Measurements from ENCODE around the gene ABCC1.

Gene ABCC1

GRCh38 chr16:16017812-16018211 is 68.4 kb downstream of the ABCC1 start:
- Histone ChIP-seq H3K9me2 (replicated peaks; ENCODE audit: low read depth, low read length) (no peaks in the 10 kb centered on the region), H3K9me3 (ENCODE audit: insufficient read depth, low read depth, low read length) (no peaks in the 10 kb centered on the region), H3K4me2 (ENCODE audit: low read depth, low read length, poor library complexity, severe bottlenecking) (no peak overlapping the region), H3K4me1 (ENCODE audit: insufficient read depth, low read length, poor library complexity, severe bottlenecking) (no peaks in the 10 kb centered on the region), H3F3A (ENCODE audit: low read depth) (no peaks in the 10 kb centered on the region), H3K9ac (ENCODE audit: low read depth, low read length, poor library complexity, severe bottlenecking) (no peak overlapping the region), H3K27me3 (ENCODE audit: insufficient read depth, low read length, poor library complexity, severe bottlenecking) (no peaks in the 10 kb centered on the region), H3K4me3 (ENCODE audit: low read length, poor library complexity, severe bottlenecking) (no peak overlapping the region), H3K79me2 (ENCODE audit: insufficient read depth, low read length) (no peaks in the 10 kb centered on the region), H2AFZ (ENCODE audit: low read length) (no peak overlapping the region), H4K20me1 (ENCODE audit: insufficient read depth, low read length, poor library complexity, severe bottlenecking) (no peaks in the 10 kb centered on the region), H3K36me3 (ENCODE audit: insufficient read depth, low read length) (peaks cover 70% of the 10 kb centered on the region; the same call in 1 of the 2 replicates)
- TF ChIP-seq, protein P1, sequence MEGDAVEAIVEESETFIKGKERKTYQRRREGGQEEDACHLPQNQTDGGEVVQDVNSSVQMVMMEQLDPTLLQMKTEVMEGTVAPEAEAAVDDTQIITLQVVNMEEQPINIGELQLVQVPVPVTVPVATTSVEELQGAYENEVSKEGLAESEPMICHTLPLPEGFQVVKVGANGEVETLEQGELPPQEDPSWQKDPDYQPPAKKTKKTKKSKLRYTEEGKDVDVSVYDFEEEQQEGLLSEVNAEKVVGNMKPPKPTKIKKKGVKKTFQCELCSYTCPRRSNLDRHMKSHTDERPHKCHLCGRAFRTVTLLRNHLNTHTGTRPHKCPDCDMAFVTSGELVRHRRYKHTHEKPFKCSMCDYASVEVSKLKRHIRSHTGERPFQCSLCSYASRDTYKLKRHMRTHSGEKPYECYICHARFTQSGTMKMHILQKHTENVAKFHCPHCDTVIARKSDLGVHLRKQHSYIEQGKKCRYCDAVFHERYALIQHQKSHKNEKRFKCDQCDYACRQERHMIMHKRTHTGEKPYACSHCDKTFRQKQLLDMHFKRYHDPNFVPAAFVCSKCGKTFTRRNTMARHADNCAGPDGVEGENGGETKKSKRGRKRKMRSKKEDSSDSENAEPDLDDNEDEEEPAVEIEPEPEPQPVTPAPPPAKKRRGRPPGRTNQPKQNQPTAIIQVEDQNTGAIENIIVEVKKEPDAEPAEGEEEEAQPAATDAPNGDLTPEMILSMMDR (conservative IDR thresholded peaks at IDR 0.05; ENCODE audit: low read length): no peak
- TF ChIP-seq EZH2phosphoT487 (IDR thresholded peaks at IDR 0.05; ENCODE audit: borderline replicate concordance): no peak

DNA sequence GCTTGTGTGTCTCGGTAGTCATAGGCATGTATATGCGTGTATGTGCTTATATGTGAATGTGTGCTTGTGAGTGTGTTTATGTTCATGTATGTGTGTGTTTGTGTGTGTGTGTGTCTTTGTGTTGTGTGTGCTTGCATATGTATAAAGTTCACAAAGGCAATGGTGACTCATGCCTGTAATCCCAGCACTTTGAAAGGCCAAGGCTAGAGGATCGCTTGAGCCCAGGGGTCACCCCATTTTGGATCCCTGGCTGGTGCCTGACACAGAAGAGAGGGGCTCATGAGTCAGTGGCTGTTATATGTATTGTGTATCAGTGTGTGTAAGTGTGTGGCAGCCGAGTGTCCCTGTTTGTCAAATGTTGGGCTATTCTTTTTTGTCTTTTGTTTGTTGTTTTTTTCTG is 69.3 kb downstream of the ABCC1 start:
- Histone ChIP-seq H3K4me1 (ENCODE audit: insufficient read depth, low read length, poor library complexity, severe bottlenecking) (no peaks in the 10 kb centered on the region), H3K9me2 (replicated peaks; ENCODE audit: low read depth, low read length) (no peaks in the 10 kb centered on the region), H3K36me3 (ENCODE audit: insufficient read depth, low read length) (peaks cover 71% of the 10 kb centered on the region; the same call in 1 of the 2 replicates), H3K9me3 (ENCODE audit: insufficient read depth, low read depth, low read length) (no peaks in the 10 kb centered on the region), H3K9ac (ENCODE audit: low read depth, low read length, poor library complexity, severe bottlenecking) (no peak overlapping the region), H3K4me3 (ENCODE audit: low read length, poor library complexity, severe bottlenecking) (no peak overlapping the region), H2AFZ (ENCODE audit: low read length) (no peak overlapping the region), H3F3A (ENCODE audit: low read depth) (no peaks in the 10 kb centered on the region), H3K4me2 (ENCODE audit: low read depth, low read length, poor library complexity, severe bottlenecking) (no peak overlapping the region), H3K27me3 (ENCODE audit: insufficient read depth, low read length, poor library complexity, severe bottlenecking) (no peaks in the 10 kb centered on the region), H3K79me2 (ENCODE audit: insufficient read depth, low read length) (no peaks in the 10 kb centered on the region), H4K20me1 (ENCODE audit: insufficient read depth, low read length, poor library complexity, severe bottlenecking) (no peaks in the 10 kb centered on the region)
- no peak for TF ChIP-seq EZH2phosphoT487 (IDR thresholded peaks at IDR 0.05; ENCODE audit: borderline replicate concordance)
- TF ChIP-seq, protein P1 (conservative IDR thresholded peaks at IDR 0.05; ENCODE audit: low read length): no peak

- H4K20me1 ChIP-seq (ENCODE audit: insufficient read depth, low read length, poor library complexity, severe bottlenecking): no peaks in the 10 kb centered on the region
- H3K9ac ChIP-seq (ENCODE audit: low read depth, low read length, poor library complexity, severe bottlenecking): no peak overlapping the region
- TF ChIP-seq, protein P1 (conservative IDR thresholded peaks at IDR 0.05; ENCODE audit: low read length): no peak
- TF ChIP-seq EZH2phosphoT487 (IDR thresholded peaks at IDR 0.05; ENCODE audit: borderline replicate concordance): no peak
- H3K27me3 ChIP-seq (ENCODE audit: insufficient read depth, low read length, poor library complexity, severe bottlenecking): no peaks in the 10 kb centered on the region
- no peak overlapping the region for H3K4me2 ChIP-seq (ENCODE audit: low read depth, low read length, poor library complexity, severe bottlenecking)
- no peaks in the 10 kb centered on the region for H3K9me3 ChIP-seq (ENCODE audit: insufficient read depth, low read depth, low read length)
- no peaks in the 10 kb centered on the region for H3K79me2 ChIP-seq (ENCODE audit: insufficient read depth, low read length)
- H3F3A ChIP-seq (ENCODE audit: low read depth): no peaks in the 10 kb centered on the region
- no peaks in the 10 kb centered on the region for H3K4me1 ChIP-seq (ENCODE audit: insufficient read depth, low read length, poor library complexity, severe bottlenecking)
- H2AFZ ChIP-seq (ENCODE audit: low read length): no peak overlapping the region
- H3K4me3 ChIP-seq (ENCODE audit: low read length, poor library complexity, severe bottlenecking): no peak overlapping the region
- H3K36me3 ChIP-seq (ENCODE audit: insufficient read depth, low read length): peaks cover 69% of the 10 kb centered on the region; the same call in 1 of the 2 replicates
- H3K9me2 ChIP-seq (replicated peaks; ENCODE audit: low read depth, low read length): no peaks in the 10 kb centered on the region
These were observed 70.1 kb downstream of the ABCC1 start for GRCh38 chr16:16019488-16019887.

Measured in Loucy (cell line).